AG09319 (cell line): Measurements from ENCODE around the gene MYO15A.

Experiments used
- DNase-seq: peaks from one replicate; pipeline ENCODE4 v3.0.0-alpha.2; 2010; ENCODE audit warnings: low read depth; ENCODE audit errors: extremely low read depth
- TF ChIP-seq, protein P1 (sequence below): IDR thresholded peaks from 2 replicates; pipeline ENCODE4 v1.5.1; 2011; ENCODE audit warnings: low read depth, mild to moderate bottlenecking, inconsistent platforms, low read length, moderate library complexity

MYO15A gene

DNA sequence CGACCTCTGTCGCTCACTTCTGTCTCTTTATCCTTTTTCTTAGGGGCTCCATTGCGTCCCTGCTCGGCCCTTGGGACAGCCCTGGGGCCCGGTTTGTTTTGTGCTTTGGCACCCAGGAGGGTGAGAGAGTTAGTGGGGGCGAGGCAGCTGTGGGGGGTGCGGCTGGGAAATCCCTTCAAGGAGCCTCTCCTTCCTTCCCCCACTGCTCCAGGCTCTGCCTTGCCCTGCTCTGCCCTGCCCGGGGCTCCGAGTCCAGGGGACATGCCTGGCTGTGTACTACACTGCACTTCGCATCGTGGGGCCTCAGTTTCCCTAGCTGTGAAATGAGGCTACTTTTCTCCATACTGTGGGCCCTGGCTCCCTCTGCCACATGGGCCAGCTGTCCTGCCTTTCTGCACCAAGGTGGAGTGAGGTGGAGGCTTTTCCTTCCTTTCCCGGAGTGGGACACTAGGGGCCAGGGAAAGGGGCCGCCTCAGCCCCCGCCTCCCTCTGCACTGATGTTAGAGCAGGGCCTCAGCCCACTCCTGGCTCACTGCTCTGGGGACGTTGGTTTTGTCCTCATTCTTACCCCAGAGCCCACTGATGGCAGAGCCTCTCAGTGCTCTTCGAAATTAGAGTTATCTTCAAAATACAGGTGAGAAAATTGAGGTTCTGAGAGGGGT is 117.9 kb downstream of the MYO15A start:
- TF ChIP-seq, protein P1, sequence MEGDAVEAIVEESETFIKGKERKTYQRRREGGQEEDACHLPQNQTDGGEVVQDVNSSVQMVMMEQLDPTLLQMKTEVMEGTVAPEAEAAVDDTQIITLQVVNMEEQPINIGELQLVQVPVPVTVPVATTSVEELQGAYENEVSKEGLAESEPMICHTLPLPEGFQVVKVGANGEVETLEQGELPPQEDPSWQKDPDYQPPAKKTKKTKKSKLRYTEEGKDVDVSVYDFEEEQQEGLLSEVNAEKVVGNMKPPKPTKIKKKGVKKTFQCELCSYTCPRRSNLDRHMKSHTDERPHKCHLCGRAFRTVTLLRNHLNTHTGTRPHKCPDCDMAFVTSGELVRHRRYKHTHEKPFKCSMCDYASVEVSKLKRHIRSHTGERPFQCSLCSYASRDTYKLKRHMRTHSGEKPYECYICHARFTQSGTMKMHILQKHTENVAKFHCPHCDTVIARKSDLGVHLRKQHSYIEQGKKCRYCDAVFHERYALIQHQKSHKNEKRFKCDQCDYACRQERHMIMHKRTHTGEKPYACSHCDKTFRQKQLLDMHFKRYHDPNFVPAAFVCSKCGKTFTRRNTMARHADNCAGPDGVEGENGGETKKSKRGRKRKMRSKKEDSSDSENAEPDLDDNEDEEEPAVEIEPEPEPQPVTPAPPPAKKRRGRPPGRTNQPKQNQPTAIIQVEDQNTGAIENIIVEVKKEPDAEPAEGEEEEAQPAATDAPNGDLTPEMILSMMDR: no peak
- no peak for DNase-seq

DNA sequence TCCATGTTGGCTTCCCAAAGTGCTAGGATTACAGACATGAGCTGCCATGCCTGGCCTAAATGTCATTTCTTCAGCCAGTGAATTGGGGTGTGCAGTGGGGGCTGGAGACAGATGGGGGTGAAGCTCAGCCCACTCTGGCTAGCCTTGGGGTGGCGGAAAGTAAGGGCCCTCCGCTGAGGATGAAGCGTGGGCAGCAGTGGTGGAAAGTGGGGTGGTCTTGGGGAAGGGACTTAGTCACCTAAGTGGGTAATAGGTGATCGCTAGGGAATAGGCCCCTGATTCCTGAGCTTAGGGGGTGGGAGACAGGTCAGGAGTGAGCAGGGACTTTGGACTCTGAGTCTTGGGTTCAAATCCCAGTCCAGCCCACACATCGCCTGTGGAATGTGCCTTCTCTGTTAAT is 119.1 kb downstream of the MYO15A start:
- TF ChIP-seq, protein P1: no peak
- no peak for DNase-seq

DNA sequence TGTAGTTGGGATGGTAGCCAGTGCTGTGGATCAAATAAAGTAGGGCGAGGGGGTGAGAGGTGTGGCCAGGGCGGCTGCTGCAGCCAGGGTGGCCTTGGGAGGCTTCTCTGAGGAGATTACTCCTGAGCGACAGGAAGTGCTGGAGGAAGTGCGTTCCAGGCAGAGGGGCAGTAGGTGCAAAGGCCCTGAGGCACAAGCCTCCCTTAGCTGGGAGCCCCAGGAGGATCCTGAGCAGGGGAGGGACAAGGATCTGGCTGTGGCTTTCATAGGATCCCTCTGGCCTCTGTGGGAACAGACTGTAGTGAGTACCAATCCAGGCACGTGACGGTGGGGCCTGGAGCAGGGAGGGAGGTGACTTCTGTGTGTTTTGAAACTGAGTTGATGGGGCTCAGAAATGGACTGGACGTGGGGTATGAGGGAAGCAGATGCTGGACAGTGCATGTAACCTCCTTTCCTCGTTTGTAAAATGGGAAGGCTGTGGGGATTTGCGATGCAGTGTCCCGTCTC is 119.7 kb downstream of the MYO15A start:
- no peak for DNase-seq
- TF ChIP-seq, protein P1: no peak

DNA sequence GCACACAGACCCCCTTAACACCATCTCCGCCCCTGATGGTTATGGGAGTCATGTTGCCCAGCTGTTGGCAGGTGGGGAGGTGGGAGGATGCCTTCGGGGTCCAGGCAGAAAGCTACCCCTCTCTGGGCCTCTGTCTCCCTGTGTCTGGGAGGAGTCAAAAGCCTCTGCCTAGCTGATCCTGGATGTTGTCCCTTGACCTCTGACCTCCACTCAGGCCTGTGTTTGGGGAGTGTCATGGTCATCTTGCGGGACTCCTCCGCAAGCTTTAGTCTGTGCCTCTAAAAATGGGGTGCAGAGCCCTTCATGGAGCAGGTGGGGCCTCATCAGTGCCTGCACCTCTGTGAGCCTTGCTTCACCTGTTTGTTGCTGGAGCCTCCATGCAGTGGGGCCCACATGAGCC is 120.7 kb downstream of the MYO15A start:
- TF ChIP-seq, protein P1: no peak
- no peak for DNase-seq
